HepG2 (cell line): ENCODE measurements around the gene SLIT3. TPM values are rescaled to one million over a fixed set of nuclear protein-coding genes. Genes with fewer than 3 reads are reported as not detected.

ENCODE experiments used
- EEA1 ChIP-seq: sonication (generic); formaldehyde crosslinking; IDR thresholded peaks from 2 replicates; pipeline ENCODE4 v1.5.1; 2020; ENCODE audit warnings: mild to moderate bottlenecking, missing genetic modification reagents, borderline replicate concordance
- HNF4A ChIP-seq: sonication (generic); formaldehyde crosslinking; IDR thresholded peaks from 2 replicates; pipeline ENCODE4 v1.4.0; 2020; ENCODE audit warnings: missing genetic modification reagents
- NR2F6 ChIP-seq, 2 experiments: IDR thresholded peaks; 2 replicates each; pipeline ENCODE4 v1.6.1; 2016; ENCODE audit warnings: antibody characterized with exemption in 1 of 2, mild to moderate bottlenecking in 1 of 2
- PCBP2 ChIP-seq: fragments of 200-400 bp; formaldehyde crosslinking; optimal IDR thresholded peaks from 2 replicates; pipeline ENCODE3; 2018; ENCODE audit warnings: low read length, low read depth; ENCODE audit not compliant: poor library complexity, severe bottlenecking
- PHF20 ChIP-seq: sonication (generic); formaldehyde crosslinking; IDR thresholded peaks from 2 replicates; pipeline ENCODE4 v1.5.0; 2020; ENCODE audit warnings: mild to moderate bottlenecking, missing genetic modification reagents
- POLR2AphosphoS5 ChIP-seq: IDR thresholded peaks from 2 replicates; pipeline ENCODE4 v1.6.1; 2012; ENCODE audit warnings: low read depth, low read length
- SALL2 ChIP-seq: sonication (generic); formaldehyde crosslinking; IDR thresholded peaks from 2 replicates; pipeline ENCODE4 v1.8.1; 2023; ENCODE audit warnings: mild to moderate bottlenecking, missing genetic modification reagents, inconsistent platforms
- ZNF143 ChIP-seq: sonication (generic); formaldehyde crosslinking; IDR thresholded peaks from 2 replicates; pipeline ENCODE4 v1.4.0; 2020; ENCODE audit warnings: missing genetic modification reagents
- ZNF232 ChIP-seq: sonication (generic); formaldehyde crosslinking; IDR thresholded peaks from 2 replicates; pipeline ENCODE4 v1.4.0; 2020; ENCODE audit warnings: missing genetic modification reagents, borderline replicate concordance
- ZNF264 ChIP-seq: sonication (generic); formaldehyde crosslinking; IDR thresholded peaks from 2 replicates; pipeline ENCODE4 v1.4.0; 2020; ENCODE audit warnings: missing genetic modification reagents
- ZNF552 ChIP-seq: sonication (generic); formaldehyde crosslinking; IDR thresholded peaks from 2 replicates; pipeline ENCODE4 v1.9.0; 2022; ENCODE audit warnings: missing genetic modification reagents, mild to moderate bottlenecking, borderline replicate concordance
- ZNF557 ChIP-seq: sonication (generic); formaldehyde crosslinking; IDR thresholded peaks from 2 replicates; pipeline ENCODE4 v1.4.0; 2020; ENCODE audit warnings: missing genetic modification reagents
- ZSCAN12 ChIP-seq: sonication (generic); formaldehyde crosslinking; IDR thresholded peaks from 2 replicates; pipeline ENCODE4 v1.9.0; 2021; ENCODE audit warnings: mild to moderate bottlenecking, missing genetic modification reagents
- polyA plus RNA-seq, 8 experiments: library from polyadenylated mRNA; depleted of rRNA in 3 of 8; stranded (reverse) in 7 of 8; unstranded in 1 of 8; fragments of >200 nt; fragmentation: Illumina TruSeq in 4 of 8; extraction: Trizol in 4 of 8; gene quantifications; 2 replicates each; pipeline versions ENCODE4 v1.2.1 to v1.2.3, GENCODE V29; 2011 to 2016; ENCODE audit warnings: low read depth in 4 of 8, missing spikeins in 1 of 8, mixed read lengths in 1 of 8; ENCODE audit not compliant: insufficient read depth in 1 of 8
- total RNA-seq, 5 experiments: library from RNA; depleted of rRNA; stranded (reverse); fragments of >200 nt; fragmentation: Illumina TruSeq; extraction: Trizol; gene quantifications; 2 replicates each; pipeline ENCODE4 v1.2.3, GENCODE V29; 2016; ENCODE audit warnings: low read depth in 1 of 5
- TF ChIP-seq, protein P1 (sequence below): sonication (generic); formaldehyde crosslinking; IDR thresholded peaks from 2 replicates; pipeline ENCODE4 v1.9.0; 2021; ENCODE audit warnings: mild to moderate bottlenecking, missing genetic modification reagents
- TF ChIP-seq, protein P2 (sequence below): sonication (generic); formaldehyde crosslinking; conservative IDR thresholded peaks from 2 replicates; pipeline ENCODE4 v1.4.0; 2020; ENCODE audit warnings: missing genetic modification reagents
- TF ChIP-seq, protein P3 (sequence below): sonication (generic); formaldehyde crosslinking; IDR thresholded peaks from 2 replicates; pipeline ENCODE4 v1.4.0; 2020; ENCODE audit warnings: missing genetic modification reagents, borderline replicate concordance
- TF ChIP-seq, protein P4 (sequence below): sonication (generic); formaldehyde crosslinking; IDR thresholded peaks from 2 replicates; pipeline ENCODE4; 2020; ENCODE audit warnings: missing genetic modification reagents, mild to moderate bottlenecking, borderline replicate concordance

Gene SLIT3
- total and polyA plus RNA-seq, 2 of the 13 experiments (the other 11 are each of a cell fraction or from before 2014, with no cell fraction given), result not detected

DNA sequence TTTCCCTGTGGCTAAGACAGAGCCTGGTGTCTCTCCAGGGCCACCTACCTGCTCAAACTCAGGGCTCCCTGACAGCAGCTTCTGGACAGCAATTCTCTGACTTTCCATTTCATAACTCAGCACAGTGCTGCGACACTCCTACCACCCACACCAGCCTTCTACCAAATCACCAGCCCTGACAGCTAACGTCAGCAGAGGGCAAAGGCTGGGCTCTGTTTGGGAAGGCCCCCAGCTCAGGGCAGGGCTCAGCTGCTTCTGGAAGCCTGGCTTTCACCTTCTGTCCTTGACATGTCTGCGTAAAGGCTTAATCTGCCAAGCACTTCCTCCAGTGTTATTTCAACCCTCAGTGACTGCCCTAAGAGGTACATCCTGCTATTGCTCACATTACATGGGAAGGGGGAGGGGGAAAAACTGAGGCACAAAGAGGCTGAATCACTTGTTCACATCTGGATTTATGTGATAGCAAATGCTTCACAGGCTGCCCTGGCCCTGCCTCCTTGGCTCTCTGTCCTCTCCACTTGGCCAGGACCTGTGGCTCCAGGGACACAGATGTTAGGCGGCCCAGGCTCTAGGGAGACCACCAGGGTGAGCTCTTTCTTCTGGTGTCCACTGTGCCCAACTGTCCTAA, 619.3 kb downstream of the SLIT3 start (continued):
- TF ChIP-seq, protein P1, sequence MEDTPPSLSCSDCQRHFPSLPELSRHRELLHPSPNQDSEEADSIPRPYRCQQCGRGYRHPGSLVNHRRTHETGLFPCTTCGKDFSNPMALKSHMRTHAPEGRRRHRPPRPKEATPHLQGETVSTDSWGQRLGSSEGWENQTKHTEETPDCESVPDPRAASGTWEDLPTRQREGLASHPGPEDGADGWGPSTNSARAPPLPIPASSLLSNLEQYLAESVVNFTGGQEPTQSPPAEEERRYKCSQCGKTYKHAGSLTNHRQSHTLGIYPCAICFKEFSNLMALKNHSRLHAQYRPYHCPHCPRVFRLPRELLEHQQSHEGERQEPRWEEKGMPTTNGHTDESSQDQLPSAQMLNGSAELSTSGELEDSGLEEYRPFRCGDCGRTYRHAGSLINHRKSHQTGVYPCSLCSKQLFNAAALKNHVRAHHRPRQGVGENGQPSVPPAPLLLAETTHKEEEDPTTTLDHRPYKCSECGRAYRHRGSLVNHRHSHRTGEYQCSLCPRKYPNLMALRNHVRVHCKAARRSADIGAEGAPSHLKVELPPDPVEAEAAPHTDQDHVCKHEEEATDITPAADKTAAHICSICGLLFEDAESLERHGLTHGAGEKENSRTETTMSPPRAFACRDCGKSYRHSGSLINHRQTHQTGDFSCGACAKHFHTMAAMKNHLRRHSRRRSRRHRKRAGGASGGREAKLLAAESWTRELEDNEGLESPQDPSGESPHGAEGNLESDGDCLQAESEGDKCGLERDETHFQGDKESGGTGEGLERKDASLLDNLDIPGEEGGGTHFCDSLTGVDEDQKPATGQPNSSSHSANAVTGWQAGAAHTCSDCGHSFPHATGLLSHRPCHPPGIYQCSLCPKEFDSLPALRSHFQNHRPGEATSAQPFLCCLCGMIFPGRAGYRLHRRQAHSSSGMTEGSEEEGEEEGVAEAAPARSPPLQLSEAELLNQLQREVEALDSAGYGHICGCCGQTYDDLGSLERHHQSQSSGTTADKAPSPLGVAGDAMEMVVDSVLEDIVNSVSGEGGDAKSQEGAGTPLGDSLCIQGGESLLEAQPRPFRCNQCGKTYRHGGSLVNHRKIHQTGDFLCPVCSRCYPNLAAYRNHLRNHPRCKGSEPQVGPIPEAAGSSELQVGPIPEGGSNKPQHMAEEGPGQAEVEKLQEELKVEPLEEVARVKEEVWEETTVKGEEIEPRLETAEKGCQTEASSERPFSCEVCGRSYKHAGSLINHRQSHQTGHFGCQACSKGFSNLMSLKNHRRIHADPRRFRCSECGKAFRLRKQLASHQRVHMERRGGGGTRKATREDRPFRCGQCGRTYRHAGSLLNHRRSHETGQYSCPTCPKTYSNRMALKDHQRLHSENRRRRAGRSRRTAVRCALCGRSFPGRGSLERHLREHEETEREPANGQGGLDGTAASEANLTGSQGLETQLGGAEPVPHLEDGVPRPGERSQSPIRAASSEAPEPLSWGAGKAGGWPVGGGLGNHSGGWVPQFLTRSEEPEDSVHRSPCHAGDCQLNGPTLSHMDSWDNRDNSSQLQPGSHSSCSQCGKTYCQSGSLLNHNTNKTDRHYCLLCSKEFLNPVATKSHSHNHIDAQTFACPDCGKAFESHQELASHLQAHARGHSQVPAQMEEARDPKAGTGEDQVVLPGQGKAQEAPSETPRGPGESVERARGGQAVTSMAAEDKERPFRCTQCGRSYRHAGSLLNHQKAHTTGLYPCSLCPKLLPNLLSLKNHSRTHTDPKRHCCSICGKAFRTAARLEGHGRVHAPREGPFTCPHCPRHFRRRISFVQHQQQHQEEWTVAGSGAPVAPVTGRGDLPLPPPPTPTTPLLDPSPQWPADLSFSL, result no peak
- TF ChIP-seq PHF20 (CRISPR knock-in tag) (no peak), ZNF232 (CRISPR knock-in tag) (no peak; the same call in 1 of the 2 replicates), NR2F6 (IDR thresholded peaks at IDR 0.05) (0 out of 2 replicates have a peak, but pooled peaks have one; percentile 33), NR2F6 (CRISPR knock-in tag; IDR thresholded peaks at IDR 0.05) (no peak), SALL2 (CRISPR knock-in tag) (no peak), HNF4A (CRISPR knock-in tag) (peak; percentile 56; the same call in 1 of the 2 replicates), ZSCAN12 (CRISPR knock-in tag) (no peak), ZNF557 (no peak), ZNF552 (CRISPR knock-in tag) (no peak), EEA1 (CRISPR knock-in tag) (no peak), POLR2AphosphoS5 (no peak), ZNF143 (no peak), PCBP2 (no peak), ZNF264 (CRISPR knock-in tag) (no peak)
- TF ChIP-seq, protein P2, sequence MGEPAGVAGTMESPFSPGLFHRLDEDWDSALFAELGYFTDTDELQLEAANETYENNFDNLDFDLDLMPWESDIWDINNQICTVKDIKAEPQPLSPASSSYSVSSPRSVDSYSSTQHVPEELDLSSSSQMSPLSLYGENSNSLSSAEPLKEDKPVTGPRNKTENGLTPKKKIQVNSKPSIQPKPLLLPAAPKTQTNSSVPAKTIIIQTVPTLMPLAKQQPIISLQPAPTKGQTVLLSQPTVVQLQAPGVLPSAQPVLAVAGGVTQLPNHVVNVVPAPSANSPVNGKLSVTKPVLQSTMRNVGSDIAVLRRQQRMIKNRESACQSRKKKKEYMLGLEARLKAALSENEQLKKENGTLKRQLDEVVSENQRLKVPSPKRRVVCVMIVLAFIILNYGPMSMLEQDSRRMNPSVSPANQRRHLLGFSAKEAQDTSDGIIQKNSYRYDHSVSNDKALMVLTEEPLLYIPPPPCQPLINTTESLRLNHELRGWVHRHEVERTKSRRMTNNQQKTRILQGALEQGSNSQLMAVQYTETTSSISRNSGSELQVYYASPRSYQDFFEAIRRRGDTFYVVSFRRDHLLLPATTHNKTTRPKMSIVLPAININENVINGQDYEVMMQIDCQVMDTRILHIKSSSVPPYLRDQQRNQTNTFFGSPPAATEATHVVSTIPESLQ (CRISPR knock-in tag), result no peak
- TF ChIP-seq, protein P3, sequence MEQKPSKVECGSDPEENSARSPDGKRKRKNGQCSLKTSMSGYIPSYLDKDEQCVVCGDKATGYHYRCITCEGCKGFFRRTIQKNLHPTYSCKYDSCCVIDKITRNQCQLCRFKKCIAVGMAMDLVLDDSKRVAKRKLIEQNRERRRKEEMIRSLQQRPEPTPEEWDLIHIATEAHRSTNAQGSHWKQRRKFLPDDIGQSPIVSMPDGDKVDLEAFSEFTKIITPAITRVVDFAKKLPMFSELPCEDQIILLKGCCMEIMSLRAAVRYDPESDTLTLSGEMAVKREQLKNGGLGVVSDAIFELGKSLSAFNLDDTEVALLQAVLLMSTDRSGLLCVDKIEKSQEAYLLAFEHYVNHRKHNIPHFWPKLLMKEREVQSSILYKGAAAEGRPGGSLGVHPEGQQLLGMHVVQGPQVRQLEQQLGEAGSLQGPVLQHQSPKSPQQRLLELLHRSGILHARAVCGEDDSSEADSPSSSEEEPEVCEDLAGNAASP (CRISPR knock-in tag), result no peak
- TF ChIP-seq, protein P4, sequence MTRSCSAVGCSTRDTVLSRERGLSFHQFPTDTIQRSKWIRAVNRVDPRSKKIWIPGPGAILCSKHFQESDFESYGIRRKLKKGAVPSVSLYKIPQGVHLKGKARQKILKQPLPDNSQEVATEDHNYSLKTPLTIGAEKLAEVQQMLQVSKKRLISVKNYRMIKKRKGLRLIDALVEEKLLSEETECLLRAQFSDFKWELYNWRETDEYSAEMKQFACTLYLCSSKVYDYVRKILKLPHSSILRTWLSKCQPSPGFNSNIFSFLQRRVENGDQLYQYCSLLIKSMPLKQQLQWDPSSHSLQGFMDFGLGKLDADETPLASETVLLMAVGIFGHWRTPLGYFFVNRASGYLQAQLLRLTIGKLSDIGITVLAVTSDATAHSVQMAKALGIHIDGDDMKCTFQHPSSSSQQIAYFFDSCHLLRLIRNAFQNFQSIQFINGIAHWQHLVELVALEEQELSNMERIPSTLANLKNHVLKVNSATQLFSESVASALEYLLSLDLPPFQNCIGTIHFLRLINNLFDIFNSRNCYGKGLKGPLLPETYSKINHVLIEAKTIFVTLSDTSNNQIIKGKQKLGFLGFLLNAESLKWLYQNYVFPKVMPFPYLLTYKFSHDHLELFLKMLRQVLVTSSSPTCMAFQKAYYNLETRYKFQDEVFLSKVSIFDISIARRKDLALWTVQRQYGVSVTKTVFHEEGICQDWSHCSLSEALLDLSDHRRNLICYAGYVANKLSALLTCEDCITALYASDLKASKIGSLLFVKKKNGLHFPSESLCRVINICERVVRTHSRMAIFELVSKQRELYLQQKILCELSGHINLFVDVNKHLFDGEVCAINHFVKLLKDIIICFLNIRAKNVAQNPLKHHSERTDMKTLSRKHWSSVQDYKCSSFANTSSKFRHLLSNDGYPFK (CRISPR knock-in tag), result no peak
